ENCODE results near the gene HIVEP1. TPM values are rescaled to one million over a fixed set of nuclear protein-coding genes. Genes with fewer than 3 reads are reported as not detected.
"Not testable (repeated sequence)": the region's sequence is repeated elsewhere in the genome, so short reads cannot be mapped to it uniquely, and the experiment has no call there.

HIVEP1 gene
- total RNA-seq, 1 donor from 2014 or later, result 45.4 TPM

DNA sequence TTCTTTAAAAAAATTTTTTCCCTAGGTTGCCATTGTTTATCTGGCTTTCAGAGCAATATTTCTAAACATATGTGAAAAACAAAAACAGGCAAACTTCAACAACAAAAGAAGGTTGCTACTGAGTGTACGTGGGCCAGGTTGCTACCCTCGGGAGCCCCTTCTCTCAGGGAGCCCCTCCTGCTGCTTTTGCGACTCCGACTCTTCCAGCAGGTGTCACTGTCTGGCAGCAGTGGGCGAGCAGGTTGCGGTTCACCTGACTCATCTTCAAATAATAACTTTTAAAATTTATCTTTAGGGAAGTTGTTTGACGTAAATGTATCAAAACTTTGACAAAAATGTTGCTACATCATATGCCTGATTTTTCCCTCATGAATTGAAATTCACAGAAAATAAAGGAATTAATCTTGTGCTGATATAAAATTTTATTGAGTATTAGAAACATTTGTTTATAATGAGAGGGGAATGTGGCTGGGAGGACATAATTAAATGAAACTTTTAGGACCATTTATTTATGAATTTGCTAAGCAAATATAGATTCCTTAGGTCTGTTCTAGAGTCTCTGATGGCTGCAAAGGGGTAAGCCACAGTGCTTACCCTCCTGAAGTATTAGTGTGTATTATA, 138.8 kb downstream of the HIVEP1 start:
- DNase-seq (ENCODE audit: low read depth), result no peak
- no peaks in the 10 kb centered on the region for H3K27me3 ChIP-seq (ENCODE audit: control insufficient read depth, insufficient read depth, low read length)
- TF ChIP-seq, protein P1, sequence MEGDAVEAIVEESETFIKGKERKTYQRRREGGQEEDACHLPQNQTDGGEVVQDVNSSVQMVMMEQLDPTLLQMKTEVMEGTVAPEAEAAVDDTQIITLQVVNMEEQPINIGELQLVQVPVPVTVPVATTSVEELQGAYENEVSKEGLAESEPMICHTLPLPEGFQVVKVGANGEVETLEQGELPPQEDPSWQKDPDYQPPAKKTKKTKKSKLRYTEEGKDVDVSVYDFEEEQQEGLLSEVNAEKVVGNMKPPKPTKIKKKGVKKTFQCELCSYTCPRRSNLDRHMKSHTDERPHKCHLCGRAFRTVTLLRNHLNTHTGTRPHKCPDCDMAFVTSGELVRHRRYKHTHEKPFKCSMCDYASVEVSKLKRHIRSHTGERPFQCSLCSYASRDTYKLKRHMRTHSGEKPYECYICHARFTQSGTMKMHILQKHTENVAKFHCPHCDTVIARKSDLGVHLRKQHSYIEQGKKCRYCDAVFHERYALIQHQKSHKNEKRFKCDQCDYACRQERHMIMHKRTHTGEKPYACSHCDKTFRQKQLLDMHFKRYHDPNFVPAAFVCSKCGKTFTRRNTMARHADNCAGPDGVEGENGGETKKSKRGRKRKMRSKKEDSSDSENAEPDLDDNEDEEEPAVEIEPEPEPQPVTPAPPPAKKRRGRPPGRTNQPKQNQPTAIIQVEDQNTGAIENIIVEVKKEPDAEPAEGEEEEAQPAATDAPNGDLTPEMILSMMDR (IDR thresholded peaks at IDR 0.05; ENCODE audit: insufficient read depth, low read length, poor library complexity, severe bottlenecking), result peak; percentile 93

GRCh38 chr6:12151433-12151820, 139.3 kb downstream of the HIVEP1 start:
- no peaks in the 10 kb centered on the region for H3K36me3 ChIP-seq (ENCODE audit: control insufficient read depth, insufficient read depth, low read length)
- DNase-seq (ENCODE audit: low read depth), result no peak
- no peaks in the 10 kb centered on the region for H3K27me3 ChIP-seq (ENCODE audit: control insufficient read depth, insufficient read depth, low read length)
- TF ChIP-seq, protein P1 (IDR thresholded peaks at IDR 0.05; ENCODE audit: insufficient read depth, low read length, poor library complexity, severe bottlenecking), result no peak
- no peak overlapping the region for H3K4me3 ChIP-seq (ENCODE audit: low read depth, low read length)

More for the DNA sequence above, 138.8 kb downstream of the HIVEP1 start:
- no peak overlapping the region for H3K4me3 ChIP-seq (ENCODE audit: low read depth, low read length)
- H3K36me3 ChIP-seq (ENCODE audit: control insufficient read depth, insufficient read depth, low read length), result no peaks in the 10 kb centered on the region

DNA sequence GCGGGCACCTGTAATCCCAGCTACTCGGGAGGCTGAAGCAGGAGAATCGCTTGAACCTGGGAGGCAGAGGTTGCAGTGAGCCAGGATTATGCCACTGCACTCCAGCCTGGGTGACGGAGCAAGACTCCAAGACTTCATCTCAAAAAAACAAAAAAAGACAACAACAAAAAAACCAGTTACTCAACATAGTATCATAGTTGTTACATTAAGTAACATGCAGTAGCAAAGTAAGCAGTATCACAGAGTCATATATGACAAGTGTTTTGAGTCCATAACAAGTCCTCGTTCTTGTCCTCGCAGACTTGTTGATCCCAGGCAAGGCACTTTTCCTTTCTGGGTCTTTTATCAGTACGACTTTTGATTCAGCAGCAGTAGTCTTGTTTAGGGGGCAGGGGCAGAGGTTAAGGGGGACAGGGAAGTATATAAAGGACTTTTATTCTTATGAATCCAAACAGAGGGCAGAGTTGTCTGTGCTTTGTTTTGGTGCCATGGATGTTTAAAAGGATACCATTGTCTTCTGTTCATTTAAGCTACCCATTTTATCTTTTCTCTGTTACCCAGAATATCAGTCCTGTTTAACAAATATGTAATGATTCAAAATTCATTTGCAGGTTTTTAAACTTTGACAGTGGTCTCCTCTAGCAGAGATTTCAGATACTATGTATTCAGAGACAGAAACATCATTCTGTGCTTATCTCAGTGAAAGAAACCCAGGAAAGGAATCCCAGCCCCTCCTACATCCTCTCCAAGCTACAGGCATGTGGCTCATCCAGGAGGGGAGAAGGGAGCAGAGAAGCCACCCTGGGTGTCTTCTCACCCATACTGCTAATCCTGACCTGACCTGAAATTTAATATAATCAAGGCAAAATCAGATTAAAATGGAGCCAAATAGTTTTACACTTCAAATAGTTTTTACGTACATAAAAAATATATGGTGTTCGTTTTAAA, 140.2 kb downstream of the HIVEP1 start:
- H3K36me3 ChIP-seq (ENCODE audit: control insufficient read depth, insufficient read depth, low read length), result no peaks in the 10 kb centered on the region
- DNase-seq (ENCODE audit: low read depth), result no peak
- no peaks in the 10 kb centered on the region for H3K27me3 ChIP-seq (ENCODE audit: control insufficient read depth, insufficient read depth, low read length)
- TF ChIP-seq, protein P1 (IDR thresholded peaks at IDR 0.05; ENCODE audit: insufficient read depth, low read length, poor library complexity, severe bottlenecking), result no peak
- H3K4me3 ChIP-seq (ENCODE audit: low read depth, low read length), result no peak overlapping the region

GRCh38 chr6:12155769-12156168, 143.7 kb downstream of the HIVEP1 start:
- H3K36me3 ChIP-seq (ENCODE audit: control insufficient read depth, insufficient read depth, low read length); H3K4me3 ChIP-seq (ENCODE audit: low read depth, low read length); H3K27me3 ChIP-seq (ENCODE audit: control insufficient read depth, insufficient read depth, low read length); DNase-seq (ENCODE audit: low read depth): not testable (repeated sequence)

GRCh38 chr6:12158686-12159415, 146.7 kb downstream of the HIVEP1 start:
- DNase-seq (ENCODE audit: low read depth), result no peak
- Histone ChIP-seq H3K4me3 (ENCODE audit: low read depth, low read length) (no peak overlapping the region), H3K36me3 (ENCODE audit: control insufficient read depth, insufficient read depth, low read length) (no peaks in the 10 kb centered on the region), H3K27me3 (ENCODE audit: control insufficient read depth, insufficient read depth, low read length) (no peaks in the 10 kb centered on the region)
- TF ChIP-seq, protein P1 (IDR thresholded peaks at IDR 0.05; ENCODE audit: insufficient read depth, low read length, poor library complexity, severe bottlenecking), result no peak

DNA sequence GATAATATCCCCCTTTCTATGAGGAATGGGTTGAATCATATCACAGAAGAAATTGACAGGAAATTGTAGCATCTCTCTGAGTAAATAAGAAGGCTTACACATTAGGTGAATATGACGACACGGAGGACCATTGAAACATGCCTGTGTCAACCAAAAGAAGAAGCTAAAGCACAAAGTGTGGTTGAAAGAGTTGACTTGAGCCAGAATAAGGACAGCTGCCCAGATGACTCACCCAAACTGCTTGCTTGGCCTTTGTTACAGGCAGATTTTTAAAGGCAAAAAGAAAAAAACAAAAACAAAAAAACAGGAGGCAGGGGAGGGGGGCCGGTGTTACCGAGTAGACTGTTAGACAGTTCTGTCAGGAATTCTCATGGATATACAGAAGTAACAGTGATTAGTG, 148.2 kb downstream of the HIVEP1 start:
- no peak for DNase-seq (ENCODE audit: low read depth)
- no peaks in the 10 kb centered on the region for H3K36me3 ChIP-seq (ENCODE audit: control insufficient read depth, insufficient read depth, low read length)
- TF ChIP-seq, protein P1 (IDR thresholded peaks at IDR 0.05; ENCODE audit: insufficient read depth, low read length, poor library complexity, severe bottlenecking), result no peak
- H3K4me3 ChIP-seq (ENCODE audit: low read depth, low read length), result no peak overlapping the region
- H3K27me3 ChIP-seq (ENCODE audit: control insufficient read depth, insufficient read depth, low read length), result no peaks in the 10 kb centered on the region
